ENCODE data around the gene SLTM. TPM values are rescaled to one million over a fixed set of nuclear protein-coding genes. Genes with fewer than 3 reads are reported as not detected.
"Not testable (repeated sequence)": the region's sequence is repeated elsewhere in the genome, so short reads cannot be mapped to it uniquely, and the experiment has no call there.

Gene SLTM
- polyA plus RNA-seq, 3 donors = 128 to 148 (median 138) TPM

DNA sequence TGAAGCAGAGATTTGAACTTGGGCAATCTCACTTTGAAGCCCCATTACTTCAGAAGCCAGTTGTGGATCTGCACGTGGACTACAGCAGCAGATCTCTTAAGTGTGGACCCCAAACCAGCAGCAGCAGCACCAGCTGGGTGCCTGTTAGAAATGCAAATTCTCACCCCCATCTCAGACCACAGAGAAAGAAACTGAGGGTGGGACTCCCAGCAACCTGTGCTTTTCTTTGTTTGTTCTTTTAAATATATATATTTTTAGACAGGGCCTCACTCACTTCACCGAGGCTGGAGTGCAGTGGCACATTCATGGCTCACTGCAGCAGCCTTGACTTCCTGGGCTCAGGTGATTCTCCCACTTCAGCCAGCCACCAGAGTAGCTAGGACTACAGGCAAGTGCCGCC, 53.2 kb downstream of the SLTM start:
- DNase-seq (ENCODE audit: low read depth in 3 of 3, low spot score in 2 of 3) = no peak

DNA sequence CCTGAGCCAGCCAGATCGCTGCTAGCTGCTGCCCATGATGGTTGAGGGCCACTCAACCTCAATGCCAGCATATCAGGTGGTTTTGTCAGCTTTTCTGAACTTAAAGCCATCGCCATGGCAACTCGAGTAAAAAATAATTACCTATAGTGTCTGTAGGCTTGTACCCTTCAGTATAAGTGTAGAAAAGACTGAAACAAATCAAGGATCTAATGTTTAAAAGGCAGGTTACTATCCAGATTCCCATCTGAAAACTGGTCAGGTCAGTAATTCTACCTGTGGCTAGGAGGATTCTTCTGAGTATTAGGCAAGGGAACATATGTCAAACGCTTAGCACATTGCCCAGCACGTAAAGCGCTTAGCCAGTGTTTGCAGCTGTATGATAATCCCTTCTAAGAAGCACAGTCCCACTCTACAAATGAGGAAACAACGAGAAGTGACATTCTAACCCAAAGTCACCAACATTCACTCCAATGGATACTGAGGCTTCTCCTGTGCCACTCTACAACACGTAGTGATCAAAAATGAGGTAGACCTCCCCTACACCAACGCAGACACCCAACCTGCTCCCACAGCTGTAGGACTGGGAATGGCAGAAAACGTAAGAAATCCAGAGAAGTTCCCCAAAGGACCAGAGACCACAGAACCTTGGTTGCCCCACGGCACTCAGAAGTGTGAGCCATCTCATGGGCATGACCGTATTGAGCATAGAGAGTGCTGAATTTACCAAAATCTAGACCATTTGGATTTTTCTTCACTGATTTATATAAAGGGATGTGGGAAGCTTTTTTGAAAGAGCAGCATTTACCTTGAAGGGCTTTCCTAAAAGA, 55.3 kb downstream of the SLTM start:
- no peak for DNase-seq (ENCODE audit: low read depth in 3 of 3, low spot score in 2 of 3)

DNA sequence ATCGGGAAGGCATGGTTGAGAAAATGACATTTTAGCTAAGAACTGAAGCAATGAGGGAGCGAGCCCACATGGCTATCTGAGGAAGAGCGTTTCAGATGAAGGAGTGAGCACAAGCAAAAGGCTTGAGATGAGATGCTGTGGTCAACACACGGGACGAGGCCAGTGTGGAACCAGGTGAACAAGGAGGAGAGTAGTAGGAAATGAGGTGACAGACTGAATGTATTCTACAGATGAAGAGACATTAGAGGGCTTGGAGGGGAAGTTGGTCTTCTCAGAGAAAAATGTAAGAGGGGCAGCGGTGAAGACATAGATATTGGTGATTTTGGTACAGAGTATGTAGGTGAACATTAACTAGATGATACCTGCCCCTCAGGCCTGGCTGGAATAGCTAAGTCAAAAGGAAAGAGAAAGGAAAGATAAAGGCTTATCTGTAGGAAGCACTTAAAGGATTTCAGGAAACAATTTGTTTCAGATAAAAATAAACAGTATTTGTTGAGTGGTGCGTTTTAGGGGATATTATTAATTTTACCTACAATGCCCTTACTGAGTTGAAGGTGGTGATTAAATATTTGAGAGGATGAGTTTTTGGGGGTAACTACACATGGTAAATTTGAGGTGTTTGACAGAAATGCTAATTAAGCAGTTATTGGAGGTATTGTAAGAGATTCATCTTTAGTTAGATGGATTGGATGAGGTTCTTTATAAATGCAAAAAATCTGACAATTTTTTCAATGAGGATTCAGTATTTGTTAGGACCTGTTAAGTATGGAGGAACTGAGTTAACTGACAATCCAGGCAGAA, 57.0 kb downstream of the SLTM start:
- no peak for DNase-seq (ENCODE audit: low read depth in 3 of 3, low spot score in 2 of 3)

DNA sequence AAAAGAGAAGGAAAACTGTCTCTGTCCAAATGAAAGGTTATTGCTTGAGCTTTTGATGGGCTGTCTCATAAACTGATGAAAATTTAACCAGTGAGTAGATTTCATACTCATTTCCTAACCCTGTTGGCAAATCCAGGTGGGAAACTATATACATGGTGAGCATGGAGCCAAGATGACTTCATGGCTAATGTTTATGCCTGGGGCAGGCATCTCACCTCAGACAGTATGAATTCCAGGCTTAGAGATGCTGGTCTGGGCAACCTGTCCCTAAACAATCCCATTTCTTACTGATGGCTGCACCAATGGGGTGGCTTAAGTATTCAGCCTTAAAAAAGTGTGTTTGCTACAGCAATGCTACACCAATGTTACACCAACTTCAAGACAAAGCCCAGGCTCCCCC, 58.1 kb downstream of the SLTM start:
- DNase-seq (ENCODE audit: low read depth in 3 of 3, low spot score in 2 of 3) = no peak

DNA sequence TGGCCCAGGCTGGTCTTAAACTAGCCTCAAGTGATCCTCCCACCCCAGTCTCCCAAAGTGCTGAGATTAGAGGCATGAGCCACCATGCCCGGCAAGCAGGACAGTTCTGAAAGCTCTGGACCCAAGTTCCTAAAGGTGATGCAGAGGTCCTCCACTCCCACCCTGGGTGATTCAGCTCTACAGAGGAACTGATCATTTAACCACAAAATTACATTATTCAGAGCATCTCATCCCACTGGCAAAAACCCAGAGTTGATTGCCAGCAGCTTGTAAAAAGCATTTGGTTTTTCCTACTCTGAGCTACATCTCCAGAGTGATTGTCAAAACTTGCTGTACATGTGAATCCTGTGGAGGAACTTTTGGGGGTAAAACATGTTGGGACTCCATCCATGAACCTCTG, 60.2 kb downstream of the SLTM start:
- no peak for DNase-seq (ENCODE audit: low read depth in 3 of 3, low spot score in 2 of 3)

DNA sequence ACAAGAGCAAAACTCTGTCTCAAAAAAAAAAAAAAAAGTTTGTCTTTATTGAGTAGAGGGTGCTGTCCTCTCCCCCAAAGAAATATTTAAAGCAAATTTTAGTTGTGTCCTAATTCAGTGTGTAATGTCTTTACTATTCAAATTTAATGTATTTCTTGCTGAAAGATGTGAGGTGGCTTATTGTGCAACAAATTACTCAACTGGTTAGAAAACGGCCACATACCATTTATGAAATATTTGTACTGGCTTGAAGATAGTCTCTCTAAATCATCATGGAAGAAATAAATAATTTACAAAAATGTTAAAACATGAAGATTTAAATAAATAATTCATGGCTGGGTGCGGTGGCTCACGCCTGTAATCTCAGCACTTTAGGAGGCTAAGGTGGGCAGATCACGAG, 63.0 kb downstream of the SLTM start:
- DNase-seq (ENCODE audit: low read depth in 3 of 3, low spot score in 2 of 3) = no peak

DNA sequence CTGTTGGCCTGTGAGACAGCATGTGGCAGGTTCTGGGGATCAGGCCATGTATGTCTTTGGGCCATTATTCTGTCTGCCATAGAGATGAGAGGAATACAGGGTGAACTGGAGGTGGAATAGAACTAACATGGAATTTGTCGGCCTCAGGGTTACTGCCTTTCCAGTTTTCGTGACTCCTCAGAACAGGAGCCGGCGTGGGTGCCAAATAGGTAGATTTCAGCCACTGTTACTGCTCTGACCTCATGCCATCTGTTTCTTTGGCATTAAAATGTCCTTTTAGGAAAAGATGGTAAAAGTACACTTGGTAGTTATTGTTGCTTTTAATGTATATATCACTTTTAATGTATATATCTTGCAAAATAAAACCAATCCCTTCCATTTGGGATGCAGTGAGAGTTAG, 65.6 kb downstream of the SLTM start:
- DNase-seq (ENCODE audit: low read depth in 3 of 3, low spot score in 2 of 3) = no peak

DNA sequence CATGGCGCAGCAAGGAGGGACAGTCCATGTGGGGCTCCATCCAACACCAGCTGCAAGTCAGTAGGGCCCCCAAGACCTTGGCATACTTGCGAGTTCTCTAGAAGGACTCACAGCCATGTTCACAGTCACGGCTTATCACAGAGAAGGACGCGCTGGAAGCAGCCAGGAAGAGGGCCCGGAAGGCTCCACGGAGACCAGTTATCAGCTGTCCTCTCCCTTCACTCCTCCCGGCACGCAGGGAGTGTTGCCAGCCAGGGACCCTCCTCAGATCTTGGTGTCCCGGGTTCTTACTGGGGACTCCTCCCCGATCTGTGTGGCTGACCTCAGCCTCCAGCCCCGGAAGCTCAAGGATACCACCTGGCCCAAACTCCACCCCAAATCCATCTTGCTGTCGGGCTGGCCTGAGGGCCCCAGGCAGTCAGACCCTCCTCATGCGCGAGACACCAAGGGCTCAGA, 68.0 kb downstream of the SLTM start:
- DNase-seq (ENCODE audit: low read depth in 3 of 3, low spot score in 2 of 3) = no peak

DNA sequence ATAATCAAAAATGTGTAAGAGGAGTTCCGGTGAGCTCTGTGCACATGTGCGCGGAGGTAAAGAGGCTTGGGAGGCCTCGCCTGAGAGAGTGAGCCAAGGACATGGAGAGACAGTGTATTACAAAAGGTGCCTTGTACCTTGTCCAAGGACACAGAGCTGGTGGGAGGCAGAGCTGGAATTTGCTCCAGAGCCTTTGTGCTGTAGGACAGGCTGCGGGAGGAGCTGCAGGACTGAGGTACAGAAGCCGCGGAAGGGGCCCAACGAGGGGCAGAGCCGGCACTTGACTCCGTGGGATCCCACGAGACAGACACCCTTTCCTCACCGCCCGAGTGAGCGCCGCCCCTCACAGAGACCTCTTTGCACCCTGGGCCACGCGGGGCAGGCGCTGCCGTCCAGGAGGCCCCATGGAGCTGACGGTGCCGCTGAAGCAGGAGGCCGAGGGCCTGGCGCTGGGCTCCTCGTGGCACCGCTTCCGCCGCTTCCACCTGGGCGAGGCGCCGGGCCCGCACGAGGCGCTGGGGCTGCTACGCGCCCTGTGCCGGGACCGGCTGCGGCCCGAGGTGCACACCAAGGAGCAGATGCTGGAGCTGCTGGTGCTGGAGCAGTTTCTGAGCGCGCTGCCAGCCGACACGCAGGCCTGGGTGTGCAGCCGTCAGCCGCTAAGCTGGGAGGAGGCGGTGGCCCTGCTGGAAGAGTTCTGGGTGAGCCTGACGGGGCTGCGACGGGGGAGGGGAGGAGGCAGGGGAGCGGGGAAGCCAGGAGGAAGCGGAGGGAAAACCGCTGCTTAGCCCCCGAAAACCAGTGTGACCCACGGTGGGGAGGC, 68.7 kb downstream of the SLTM start:
- DNase-seq (ENCODE audit: low read depth in 3 of 3, low spot score in 2 of 3) = peak in 1 of 3 donors; percentile 18

DNA sequence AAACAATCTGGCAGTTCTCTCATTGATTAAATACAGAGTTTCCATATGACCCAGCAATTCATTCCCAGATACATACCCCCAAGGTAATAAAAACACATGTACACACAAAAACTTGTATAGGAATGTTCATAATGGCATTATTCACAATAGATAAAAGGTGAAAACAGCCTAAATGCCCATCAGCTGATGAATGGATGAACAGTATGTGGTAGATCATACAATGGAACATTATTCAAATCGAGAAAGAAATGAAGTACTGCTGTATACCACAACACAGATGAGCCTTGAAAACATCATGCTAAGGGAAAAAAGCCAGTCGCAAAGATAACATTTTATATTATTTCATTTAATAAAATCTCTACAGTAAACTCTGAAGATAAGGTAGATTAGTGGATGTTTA, 71.2 kb downstream of the SLTM start:
- DNase-seq (ENCODE audit: low read depth in 3 of 3, low spot score in 2 of 3) = no peak

DNA sequence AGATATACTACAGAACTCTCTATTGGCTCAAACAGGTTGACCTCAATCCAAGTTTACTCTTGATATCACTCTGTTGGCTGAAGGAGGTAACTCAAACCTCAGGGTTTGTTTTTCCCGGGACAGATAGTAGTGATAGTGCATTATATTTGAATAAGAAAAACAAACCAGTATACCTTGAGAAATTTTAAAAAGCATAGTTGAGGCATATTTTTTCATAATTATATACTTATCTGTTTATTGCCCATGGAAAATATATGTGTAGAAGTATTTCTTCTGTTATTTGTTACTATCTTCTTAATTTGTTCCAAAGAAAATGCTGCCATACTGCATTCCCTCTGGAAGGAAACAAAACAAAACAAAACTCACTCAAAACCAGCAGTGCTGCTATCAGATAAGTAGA, 76.9 kb downstream of the SLTM start:
- DNase-seq (ENCODE audit: low read depth in 3 of 3, low spot score in 2 of 3) = not testable (repeated sequence)

DNA sequence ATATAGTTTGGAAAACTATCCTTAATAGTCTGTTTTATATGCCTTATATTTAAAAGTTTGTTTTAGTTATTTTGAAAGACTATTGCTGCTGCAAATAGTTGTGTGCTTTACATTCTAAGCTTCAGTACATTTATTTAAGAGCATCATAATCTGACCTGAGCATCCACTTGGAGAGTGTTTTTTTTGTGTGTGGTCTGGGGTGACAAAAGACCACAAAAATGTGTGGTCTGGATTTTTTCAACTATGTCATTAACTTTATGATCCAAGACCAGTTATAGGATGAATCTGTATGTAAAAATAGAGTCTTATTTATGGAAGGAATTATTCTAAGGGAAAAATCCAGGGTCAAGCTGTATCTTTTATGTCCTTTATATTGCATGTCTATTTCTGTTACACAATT, 77.4 kb downstream of the SLTM start:
- DNase-seq (ENCODE audit: low read depth in 3 of 3, low spot score in 2 of 3) = peak in 1 of 3 donors; percentile 12

DNA sequence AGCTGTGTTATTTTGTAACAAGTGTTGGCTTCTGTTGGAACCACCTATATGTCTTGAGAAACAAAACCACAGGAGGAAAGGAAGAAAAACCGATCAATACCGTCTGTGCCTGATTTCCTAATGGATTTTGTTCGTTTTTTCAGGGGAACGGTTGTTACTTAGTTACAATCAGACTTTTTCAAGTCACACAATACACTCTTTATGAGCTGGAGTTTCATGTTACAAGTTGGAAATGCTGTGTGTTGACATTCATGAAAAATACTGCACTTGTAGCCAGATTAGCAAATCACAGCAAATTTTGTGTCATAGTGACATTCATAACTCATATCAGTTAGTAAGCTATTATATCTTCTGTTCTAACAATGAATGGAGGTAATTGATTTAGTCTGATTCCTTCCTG, 78.9 kb downstream of the SLTM start:
- no peak for DNase-seq (ENCODE audit: low read depth in 3 of 3, low spot score in 2 of 3)

DNA sequence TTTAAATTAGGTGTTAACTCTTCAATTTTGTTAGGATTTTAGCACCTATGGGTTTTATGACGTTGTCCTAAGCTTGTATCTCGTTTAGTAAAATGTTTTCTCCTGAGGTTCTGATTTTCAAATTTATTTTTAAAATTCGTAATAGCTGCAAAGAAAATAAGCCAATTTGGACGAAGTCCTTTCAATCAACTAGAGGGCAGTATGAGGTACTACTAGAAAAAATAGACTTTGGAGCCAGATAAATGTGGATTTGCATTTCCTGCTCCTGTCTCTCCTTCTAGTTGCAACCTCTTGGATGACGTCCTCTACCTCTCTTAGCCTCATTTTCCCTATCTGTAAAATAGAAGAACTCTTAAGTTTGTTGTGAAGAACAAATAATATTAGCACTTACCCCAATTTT, 81.1 kb downstream of the SLTM start:
- no peak for DNase-seq (ENCODE audit: low read depth in 3 of 3, low spot score in 2 of 3)

DNA sequence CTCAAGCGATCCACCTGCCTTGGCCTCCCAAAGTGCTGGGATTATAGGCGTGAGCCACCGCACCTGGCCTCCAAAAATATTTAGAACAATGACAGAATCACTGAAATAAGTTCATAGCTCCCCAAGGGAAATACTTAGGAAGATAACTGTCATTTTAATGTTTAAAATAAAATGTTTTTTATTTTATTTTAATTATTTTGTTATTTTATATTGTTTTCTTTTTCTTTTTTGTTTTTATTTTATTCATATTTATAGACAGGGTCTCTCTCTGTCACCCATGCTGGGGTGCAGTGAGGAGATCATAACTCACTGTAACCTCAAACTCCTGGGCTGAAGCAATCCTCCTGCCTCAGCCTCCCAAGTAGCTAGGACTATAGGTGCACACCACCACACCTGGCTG, 82.3 kb downstream of the SLTM start:
- DNase-seq (ENCODE audit: low read depth in 3 of 3, low spot score in 2 of 3) = not testable (repeated sequence)

DNA sequence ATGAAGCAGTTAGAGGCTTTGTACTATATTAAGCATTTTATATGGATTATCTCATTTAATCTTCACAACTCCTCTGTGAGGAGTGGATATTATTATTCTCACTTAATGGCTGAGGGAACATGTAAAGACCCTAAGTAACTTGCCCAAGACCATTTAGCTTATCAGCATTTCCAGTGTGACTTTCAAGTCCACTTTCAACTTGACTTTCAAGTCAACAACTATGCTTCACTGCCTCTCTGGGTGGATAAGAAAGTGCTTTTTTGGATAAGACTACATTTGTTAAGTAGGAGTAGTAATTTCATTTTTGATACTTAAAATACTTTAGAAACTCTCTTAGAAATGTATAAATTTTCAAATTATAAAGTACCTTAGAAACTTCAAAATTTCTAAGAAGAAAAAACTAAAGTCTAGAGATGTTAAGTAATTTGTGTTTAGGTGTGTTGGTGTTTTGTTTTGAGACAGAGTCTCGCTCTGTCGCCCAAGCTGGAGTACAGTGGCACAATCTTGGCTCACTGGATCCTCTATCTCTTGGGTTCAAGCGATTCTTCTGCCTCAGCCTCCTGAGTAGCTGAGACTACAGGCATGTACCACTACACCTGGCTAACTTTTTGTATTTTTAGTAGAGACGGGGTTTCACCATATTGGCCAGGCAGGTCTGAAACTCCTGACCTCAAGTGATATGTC, 90.6 kb downstream of the SLTM start:
- no peak for DNase-seq (ENCODE audit: low read depth in 3 of 3, low spot score in 2 of 3)

DNA sequence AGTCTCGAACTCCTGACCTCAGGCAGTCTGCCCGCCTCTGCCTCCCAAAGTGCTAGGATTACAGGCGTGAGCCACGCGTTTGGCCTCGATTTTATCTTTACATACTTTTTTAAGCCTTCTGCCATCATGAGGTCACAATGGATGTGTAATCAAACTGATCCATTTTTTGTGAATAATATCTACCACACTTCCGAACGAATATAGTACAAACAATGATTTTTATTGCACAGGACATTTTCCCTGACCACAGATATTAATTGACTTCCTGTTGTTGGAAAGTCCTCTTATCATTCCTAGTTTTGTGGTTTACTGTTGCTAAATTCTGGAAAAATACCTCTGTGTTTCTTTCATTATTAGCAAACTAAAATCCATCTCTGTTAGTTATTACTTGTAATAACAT, 93.4 kb downstream of the SLTM start:
- DNase-seq (ENCODE audit: low read depth in 3 of 3, low spot score in 2 of 3) = no peak

DNA sequence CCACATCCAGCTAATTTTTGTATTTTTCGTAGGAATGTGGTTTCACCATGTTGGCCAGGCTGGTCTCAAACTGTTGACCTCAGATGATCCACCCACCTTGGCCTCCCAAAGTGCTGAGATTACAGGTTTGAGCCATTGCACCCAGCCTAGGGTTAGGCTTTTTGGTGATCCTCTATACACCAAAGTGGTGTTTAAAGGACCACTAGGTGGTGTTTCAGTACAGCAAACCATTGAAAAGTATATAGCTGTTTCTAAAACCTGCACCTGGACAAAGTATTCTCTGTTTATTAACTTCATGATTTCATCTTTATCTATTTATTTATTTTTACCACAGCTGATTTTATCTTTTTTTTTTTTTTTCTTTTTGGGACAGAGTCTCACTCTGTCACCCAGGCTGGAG, 94.0 kb downstream of the SLTM start:
- DNase-seq (ENCODE audit: low read depth in 3 of 3, low spot score in 2 of 3) = no peak

DNA sequence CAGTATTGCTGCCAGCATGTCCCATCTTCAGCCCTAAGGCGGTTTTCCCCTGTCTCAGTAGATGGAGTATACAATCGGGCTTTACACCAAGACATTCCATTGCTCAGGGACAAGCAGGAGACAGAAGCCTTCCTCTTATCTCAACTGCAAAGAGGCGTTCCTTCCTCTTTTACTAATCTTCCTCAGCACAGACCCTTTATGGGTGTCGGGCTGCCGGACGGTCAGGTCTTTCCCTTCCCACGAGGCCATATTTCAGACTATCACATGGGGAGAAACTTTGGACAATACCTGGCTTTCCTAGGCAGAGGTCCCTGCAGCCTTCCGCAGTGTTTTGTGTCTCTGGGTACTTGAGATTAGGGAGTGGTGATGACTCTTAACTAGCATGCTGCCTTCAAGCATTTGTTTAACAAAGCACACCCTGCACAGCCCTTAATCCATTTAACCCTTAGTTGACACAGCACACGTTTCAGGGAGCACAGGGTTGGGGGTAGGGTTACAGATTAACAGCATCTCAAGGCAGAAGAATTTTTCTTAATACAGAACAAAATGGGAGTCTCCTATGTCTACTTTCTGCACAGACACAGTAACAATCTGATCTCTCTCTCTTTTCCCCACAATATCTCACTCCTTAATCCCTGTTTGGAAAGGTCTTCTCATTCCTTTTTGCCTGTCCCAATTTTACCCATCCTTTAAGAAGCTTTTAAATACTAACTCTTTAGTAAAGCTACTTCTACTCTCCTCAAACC, 99.6 kb downstream of the SLTM start:
- not testable (repeated sequence) for DNase-seq (ENCODE audit: low read depth in 3 of 3, low spot score in 2 of 3)

DNA sequence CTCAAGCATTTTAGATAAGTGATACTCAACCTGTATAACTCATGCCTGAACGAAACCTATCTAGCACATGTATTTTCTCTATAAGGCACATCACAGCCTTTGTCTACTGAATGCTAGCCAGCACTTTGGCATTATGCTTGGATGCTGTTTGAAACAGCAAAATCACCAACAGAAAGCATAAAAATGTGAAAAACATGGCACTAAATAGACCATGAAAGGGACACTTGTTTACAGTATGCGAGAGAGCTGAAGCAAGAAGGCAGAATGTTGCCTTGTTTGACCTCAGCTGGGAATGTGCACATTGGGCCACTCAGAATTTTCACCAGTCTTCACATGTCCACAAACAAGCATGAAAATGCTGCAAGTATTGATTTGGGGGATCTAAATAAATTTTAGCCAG, 102.9 kb downstream of the SLTM start:
- no peak for DNase-seq (ENCODE audit: low read depth in 3 of 3, low spot score in 2 of 3)
